Measurements from ENCODE around the gene PHOX2A. TPM values are rescaled to one million over a fixed set of nuclear protein-coding genes. Genes with fewer than 3 reads are reported as not detected.

The PHOX2A gene
- total RNA-seq, 1 donor from 2014 or later, result not detected

- no peak for DNase-seq (ENCODE audit: low read depth, low spot score)
Measured at GRCh38 chr11:72250661-72251464, 6.9 kb upstream of the PHOX2A start.

GRCh38 chr11:72249961-72250360 lies 6.0 kb upstream of the PHOX2A start:
- DNase-seq (ENCODE audit: low read depth, low spot score), result no peak

GRCh38 chr11:72247584-72247983 lies 3.6 kb upstream of the PHOX2A start:
- DNase-seq (ENCODE audit: low read depth, low spot score), result no peak

- DNase-seq (ENCODE audit: low read depth, low spot score), result no peak
Measured at GRCh38 chr11:72245263-72245816, 1.4 kb upstream of the PHOX2A start.

- no peak for DNase-seq (ENCODE audit: low read depth, low spot score)
Measured at GRCh38 chr11:72244361-72245262, 636 bp upstream of the PHOX2A start.

GRCh38 chr11:72243173-72244059 lies 560 bp downstream of the PHOX2A start:
- DNase-seq (ENCODE audit: low read depth, low spot score), result no peak

GRCh38 chr11:72242141-72242540 lies 1.8 kb downstream of the PHOX2A start:
- DNase-seq (ENCODE audit: low read depth, low spot score), result no peak

- no peak for DNase-seq (ENCODE audit: low read depth, low spot score)
Measured at GRCh38 chr11:72241291-72241781, 2.6 kb downstream of the PHOX2A start.

- no peak for DNase-seq (ENCODE audit: low read depth, low spot score)
Measured at GRCh38 chr11:72240461-72241290, 3.3 kb downstream of the PHOX2A start.

- DNase-seq (ENCODE audit: low read depth, low spot score), result no peak
Measured at GRCh38 chr11:72239849-72240460, 4.0 kb downstream of the PHOX2A start.

GRCh38 chr11:72239313-72239848 lies 4.6 kb downstream of the PHOX2A start:
- no peak for DNase-seq (ENCODE audit: low read depth, low spot score)

GRCh38 chr11:72238492-72239312 lies 5.3 kb downstream of the PHOX2A start:
- DNase-seq (ENCODE audit: low read depth, low spot score), result no peak

- DNase-seq (ENCODE audit: low read depth, low spot score), result peak; percentile 30
Measured at GRCh38 chr11:72238040-72238450, 5.9 kb downstream of the PHOX2A start.

- no peak for DNase-seq (ENCODE audit: low read depth, low spot score)
Measured at GRCh38 chr11:72237112-72237931, 6.7 kb downstream of the PHOX2A start.

GRCh38 chr11:72236774-72237111 lies 7.2 kb downstream of the PHOX2A start:
- DNase-seq (ENCODE audit: low read depth, low spot score), result no peak

- no peak for DNase-seq (ENCODE audit: low read depth, low spot score)
Measured at GRCh38 chr11:72236083-72236697, 7.8 kb downstream of the PHOX2A start.
